Heart right ventricle (tissue), 16 donors: Measurements from ENCODE around the gene FBF1. TPM values are rescaled to one million over a fixed set of nuclear protein-coding genes. Genes with fewer than 3 reads are reported as not detected.
"Not testable (repeated sequence)": the region's sequence is repeated elsewhere in the genome, so short reads cannot be mapped to it uniquely, and the experiment has no call there.

ENCODE experiments used
- ATAC-seq, 8 donors: fragments of 200-7000 bp; cut with Tn5 transposase; one replicate each; pipeline ENCODE4 v1.9.1; 2020; ENCODE audit warnings: mild to moderate bottlenecking in 8 of 8, moderate library complexity in 8 of 8, moderate number of reproducible peaks in 1 of 8
- DNase-seq, 2 donors: peaks; one replicate each; pipeline ENCODE4 v3.0.0-alpha.2; 2020
- H3K27ac ChIP-seq, 10 donors: fragments of 200-600 bp; sonication (generic) in 2 of 10; one replicate each; pipeline versions ENCODE4 v1.5.0 to v1.8.0; 2020 to 2022; ENCODE audit warnings: mild to moderate bottlenecking in 3 of 10
- H3K27me3 ChIP-seq, 7 donors: fragments of 200-600 bp; one replicate each; pipeline ENCODE4 v1.8.0; 2021 to 2022; ENCODE audit warnings: mild to moderate bottlenecking in 2 of 7
- H3K36me3 ChIP-seq, 9 donors: fragments of 200-600 bp; sonication (generic) in 1 of 9; one replicate each; pipeline versions ENCODE4 v1.5.0 to v1.8.0; 2020 to 2022; ENCODE audit warnings: mild to moderate bottlenecking in 2 of 9
- H3K4me1 ChIP-seq, 9 donors: fragments of 200-600 bp; sonication (generic) in 1 of 9; one replicate each; pipeline versions ENCODE4 v1.5.0 to v1.8.0; 2020 to 2022; ENCODE audit warnings: mild to moderate bottlenecking in 4 of 9
- H3K4me3 ChIP-seq, 10 donors: fragments of 200-600 bp; sonication (generic) in 2 of 10; one replicate each; pipeline versions ENCODE4 v1.5.0 to v1.8.0; 2020 to 2022; ENCODE audit warnings: mild to moderate bottlenecking in 7 of 10, moderate library complexity in 2 of 10
- H3K9me3 ChIP-seq, 11 donors: fragments of 200-600 bp in 10 of 11; sonication (generic) in 2 of 11; one replicate each; pipeline versions ENCODE4 v1.5.0 to v1.8.0; 2013 to 2022; ENCODE audit warnings: mild to moderate bottlenecking in 2 of 11, control low read depth in 1 of 11, moderate library complexity in 1 of 11
- WGBS, 2 donors: extraction: QIAGEN DNeasy Blood & Tissue Kit; methylation state at CpG; one replicate each; pipeline ENCODE4 v1.1.7; 2013; ENCODE audit warnings: inconsistent platforms in 1 of 2; 5-methylcytosine and 5-hydroxymethylcytosine counted together
- intact Hi-C, 10 donors: fragments of 100-400 bp; cut with DNase I; formaldehyde crosslinking; loops; one replicate each; pipeline versions ENCODE4 v1.11.1 to v1.14.2; 2022
- polyA plus RNA-seq, 2 donors: library from polyadenylated mRNA; stranded (reverse); fragments of 200-250 nt; gene quantifications; one replicate each; pipeline ENCODE4 v1.2.3, GENCODE V29; 2013
- total RNA-seq, 10 donors: library from RNA; stranded (reverse); fragmentation: NEBNext Ultra II Directional in 3 of 10; extraction: Animal tissue kit (Norgen Biotek cat#: 25700) in 3 of 10; gene quantifications; one replicate each; pipeline versions ENCODE4 v1.2.1 to v1.2.4, GENCODE V29; 2021 to 2023
- TF ChIP-seq, protein P1 (sequence below), 9 donors: fragments of 200-600 bp; sonication (generic) in 2 of 9; IDR thresholded peaks; one replicate each; pipeline versions ENCODE4 v1.5.0 to v1.8.0; 2021 to 2022; ENCODE audit warnings: antibody characterized with exemption in 9 of 9, mild to moderate bottlenecking in 5 of 9, moderate library complexity in 1 of 9
- donor health status: Arrhythmogenic right ventricular cardiomyopathy.
- donor health status: ischemic (EF 13 %, LVEDD 7.1; RV severe dilation, severe dysfunction).
- donor health status: healthy with polysubstance abuse.
- donor health status: DM: no; HTN: yes; CAD: no.
- donor health status: DM: no; HTN: no; CAD: no.
- donor health status: ischemic (EF 25% LVEDD 6.9; RV normal size, moderate dysfunction).
- donor health status: ischemic (EF 25% LVEDD 5.7; RV mildly dilated, moderate dysfunction).
- donor health status: healthy.
- donor health status: DM: yes; HTN: yes; CAD: no.
- donor health status: Ischemic cardiomyopathy.
- donor health status: ischemic (EF 35%, LVEDD 5.7; RV mildly dilated, moderate dysfunction).
- donor health status: nonischemic (EF 11% LVEDD 7.7; RV severe dilation, severe dysfunction).
- donor health status: DM: yes; HTN: yes; CAD: no.
- donor health status: PGD.
- donor health status: ischemic (EF 29% LVEDD 5.4; RV normal size, mild dysfunction).
- donor health status: nonischemic (EF 23%, LVEDD 6.1; RV moderate dilation, normal function).

FBF1 gene
- total and polyA plus RNA-seq, 12 donors, result 1.6 to 8.3 (median 2.8) TPM

DNA sequence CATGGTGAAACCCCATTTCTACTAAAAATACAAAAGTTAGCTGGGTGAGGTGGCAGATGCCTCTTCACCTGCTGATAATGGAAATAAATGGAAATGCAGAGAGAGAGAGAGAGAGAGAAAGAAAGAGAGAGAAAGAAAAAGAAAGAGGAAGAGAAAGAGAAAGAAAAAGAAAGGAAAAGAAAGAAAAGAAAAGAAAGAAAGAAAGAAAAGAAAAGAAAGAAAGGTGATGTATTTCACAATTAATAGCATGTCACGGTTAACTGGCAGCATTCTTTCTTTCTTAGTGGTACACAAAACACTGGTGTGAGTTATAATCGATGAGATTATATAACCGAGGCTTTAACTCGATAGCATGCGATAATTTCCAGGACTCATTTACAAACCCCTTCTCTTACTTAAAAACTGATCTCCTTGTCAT lies 34.9 kb upstream of the FBF1 start:
- H3K9me3 ChIP-seq, result no peaks in the 10 kb centered on the region
- peaks cover 0 to 61% (median 45%) of the 10 kb centered on the region in 9 donors for H3K4me1 ChIP-seq
- no peak for DNase-seq
- WGBS, 2 donors, result 60 to 62% methylated on average over 5 of the region's 5 CpGs
- H3K4me3 ChIP-seq, result peak overlapping the region in 5 of 10 donors; percentile 2 to 19 (median 10)
- no peak for ATAC-seq
- H3K36me3 ChIP-seq, result peaks cover 0 to 51% (median 11%) of the 10 kb centered on the region in 9 donors
- peak overlapping the region in 9 of 10 donors; percentile 0 to 60 (median 39) for H3K27ac ChIP-seq
- intact Hi-C loops, result loop anchor here in 2 of 10 donors (5.0 kb wide), 2 partner anchors 33 to 68 kb away; partner anchors contain the start of gene FBF1 (in 1 of the 2)
- TF ChIP-seq, protein P1, sequence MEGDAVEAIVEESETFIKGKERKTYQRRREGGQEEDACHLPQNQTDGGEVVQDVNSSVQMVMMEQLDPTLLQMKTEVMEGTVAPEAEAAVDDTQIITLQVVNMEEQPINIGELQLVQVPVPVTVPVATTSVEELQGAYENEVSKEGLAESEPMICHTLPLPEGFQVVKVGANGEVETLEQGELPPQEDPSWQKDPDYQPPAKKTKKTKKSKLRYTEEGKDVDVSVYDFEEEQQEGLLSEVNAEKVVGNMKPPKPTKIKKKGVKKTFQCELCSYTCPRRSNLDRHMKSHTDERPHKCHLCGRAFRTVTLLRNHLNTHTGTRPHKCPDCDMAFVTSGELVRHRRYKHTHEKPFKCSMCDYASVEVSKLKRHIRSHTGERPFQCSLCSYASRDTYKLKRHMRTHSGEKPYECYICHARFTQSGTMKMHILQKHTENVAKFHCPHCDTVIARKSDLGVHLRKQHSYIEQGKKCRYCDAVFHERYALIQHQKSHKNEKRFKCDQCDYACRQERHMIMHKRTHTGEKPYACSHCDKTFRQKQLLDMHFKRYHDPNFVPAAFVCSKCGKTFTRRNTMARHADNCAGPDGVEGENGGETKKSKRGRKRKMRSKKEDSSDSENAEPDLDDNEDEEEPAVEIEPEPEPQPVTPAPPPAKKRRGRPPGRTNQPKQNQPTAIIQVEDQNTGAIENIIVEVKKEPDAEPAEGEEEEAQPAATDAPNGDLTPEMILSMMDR (IDR thresholded peaks at IDR 0.05), result no peak
- H3K27me3 ChIP-seq, result no peaks in the 10 kb centered on the region

DNA sequence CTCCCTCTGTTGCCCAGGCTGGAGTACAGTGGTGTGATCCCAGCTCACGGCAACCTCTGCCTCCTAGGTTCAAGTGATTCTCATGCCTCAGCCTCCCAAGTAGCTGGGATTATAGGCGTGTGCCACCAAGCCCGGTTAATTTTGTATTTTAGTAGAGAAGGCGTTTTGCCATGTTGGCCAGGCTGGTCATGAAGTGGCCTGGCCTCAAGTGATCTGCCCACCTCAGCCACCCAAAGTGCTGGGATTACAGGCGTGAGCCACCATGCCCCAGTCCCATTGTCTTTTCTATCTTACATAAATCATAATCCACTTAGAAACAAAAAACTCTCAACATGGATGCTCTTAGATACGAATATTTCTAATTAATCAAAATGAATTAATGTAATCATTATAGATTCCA lies 34.3 kb upstream of the FBF1 start:
- DNase-seq, H3K9me3 ChIP-seq, H3K4me3 ChIP-seq, H3K27me3 ChIP-seq, ATAC-seq: not testable (repeated sequence)
- 93 to 96% methylated on average over 6 of the region's 6 CpGs for WGBS, 2 donors
- H3K36me3 ChIP-seq, result peaks cover 0 to 56% (median 11%) of the 10 kb centered on the region in 9 donors
- intact Hi-C loops, result loop anchor here in 2 of 10 donors (5.0 kb wide), 2 partner anchors 33 to 68 kb away; partner anchors contain the start of gene FBF1 (in 1 of the 2)
- peaks cover 0 to 59% (median 44%) of the 10 kb centered on the region in 9 donors for H3K4me1 ChIP-seq
- peak overlapping the region in 8 of 10 donors; percentile 1 to 60 (median 46) for H3K27ac ChIP-seq

DNA sequence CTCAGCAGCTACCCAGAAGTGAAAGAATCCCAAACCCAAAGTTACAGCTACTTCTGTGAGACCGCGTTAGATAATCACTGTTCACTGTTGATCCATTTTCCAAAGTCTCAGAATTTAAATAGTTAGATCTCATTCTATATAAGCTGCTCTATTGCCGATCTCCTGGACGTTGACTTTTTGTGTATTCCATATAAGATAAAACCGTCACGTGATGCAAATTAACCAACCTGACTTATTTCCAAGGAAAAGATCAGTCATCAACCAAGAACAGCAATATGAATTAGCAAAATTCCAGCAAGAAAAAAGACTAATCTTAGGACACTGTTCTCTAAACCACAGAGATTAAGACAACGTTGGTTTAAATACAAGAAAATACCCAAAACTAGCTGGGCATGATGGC lies 29.8 kb upstream of the FBF1 start:
- Histone ChIP-seq H3K27me3 (no peaks in the 10 kb centered on the region), H3K27ac (peak overlapping the region in 4 of 10 donors; percentile 25 to 86 (median 57)), H3K4me1 (peaks cover 0 to 35% (median 20%) of the 10 kb centered on the region in 9 donors), H3K9me3 (no peaks in the 10 kb centered on the region), H3K4me3 (no peak overlapping the region), H3K36me3 (peaks cover 0 to 75% (median 24%) of the 10 kb centered on the region in 9 donors)
- TF ChIP-seq, protein P1 (IDR thresholded peaks at IDR 0.05), result no peak
- 89 to 90% methylated on average over 7 of the region's 7 CpGs for WGBS, 2 donors
- intact Hi-C loops, result no loop called here
- no peak for DNase-seq
- ATAC-seq, result no peak

DNA sequence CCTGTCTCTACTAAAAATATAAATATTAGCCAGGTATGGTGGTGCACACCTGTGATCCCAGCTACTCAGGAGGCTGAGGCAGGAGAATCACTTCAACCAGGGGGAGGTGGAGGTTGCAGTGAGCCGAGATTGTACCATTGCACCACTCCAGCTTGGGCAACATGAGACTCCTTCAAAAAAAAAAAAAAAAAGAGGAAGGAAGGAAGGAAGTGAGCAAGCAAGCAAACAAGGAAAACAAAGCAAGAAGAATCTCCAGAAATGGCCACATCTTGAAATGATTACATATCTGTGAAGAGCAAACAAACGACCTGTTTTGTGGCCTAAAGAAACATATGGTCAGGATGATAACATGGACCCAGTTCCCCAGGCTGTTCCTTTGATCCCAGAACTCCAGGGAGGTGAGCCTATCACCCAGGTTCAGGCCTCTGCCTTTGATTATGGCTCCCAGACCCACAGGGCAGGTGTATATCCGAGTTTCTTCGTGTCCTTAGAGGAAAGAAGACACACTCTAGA lies 29.2 kb upstream of the FBF1 start:
- H3K27ac ChIP-seq, result peak overlapping the region in 4 of 10 donors; percentile 25 to 86 (median 57)
- intact Hi-C loops, result no loop called here
- peaks cover 0 to 30% (median 14%) of the 10 kb centered on the region in 9 donors for H3K4me1 ChIP-seq
- H3K36me3 ChIP-seq, result peaks cover 0 to 75% (median 24%) of the 10 kb centered on the region in 9 donors
- DNase-seq (no peak), ATAC-seq (peak in 3 of 8 donors; percentile 27 to 44 (median 44))
- H3K27me3 ChIP-seq, result no peaks in the 10 kb centered on the region
- no peak overlapping the region for H3K4me3 ChIP-seq
- TF ChIP-seq, protein P1 (IDR thresholded peaks at IDR 0.05), result no peak
- no peaks in the 10 kb centered on the region for H3K9me3 ChIP-seq
- 58 to 72% methylated on average over 4 of the region's 4 CpGs for WGBS, 2 donors

DNA sequence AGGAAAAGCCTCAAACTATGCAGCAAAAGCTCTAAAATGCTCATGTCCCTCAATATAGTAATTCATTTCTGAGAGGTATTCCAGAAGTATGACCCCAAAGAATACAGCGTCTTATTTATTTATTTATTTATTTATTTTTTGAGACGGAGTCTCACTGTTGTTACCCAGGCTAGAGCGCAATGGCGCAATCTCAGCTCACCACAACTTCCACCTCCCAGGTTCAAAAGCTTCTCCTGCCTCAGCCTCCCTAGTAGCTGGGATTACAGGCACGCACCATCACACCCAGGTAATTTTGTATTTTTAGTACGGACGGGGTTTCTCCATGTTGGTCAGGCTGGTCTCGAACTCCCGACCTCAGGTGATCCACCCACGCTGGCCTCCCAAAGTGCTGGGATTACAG lies 28.2 kb upstream of the FBF1 start:
- ATAC-seq, H3K9me3 ChIP-seq, H3K4me3 ChIP-seq, DNase-seq, intact Hi-C loops, H3K27me3 ChIP-seq: not testable (repeated sequence)
- 88 to 97% methylated on average over 10 of the region's 10 CpGs for WGBS, 2 donors
- Histone ChIP-seq H3K4me1 (peaks cover 0 to 31% (median 16%) of the 10 kb centered on the region in 9 donors), H3K27ac (peak overlapping the region in 2 of 10 donors; percentile 60 to 86), H3K36me3 (peaks cover 0 to 76% (median 20%) of the 10 kb centered on the region in 9 donors)
